Right ventricle myocardium inferior (tissue), 1 donor: ENCODE results near the gene LRRC31. TPM values are rescaled to one million over a fixed set of nuclear protein-coding genes. Genes with fewer than 3 reads are reported as not detected.

Experiments
- total RNA-seq: library from RNA; stranded (reverse); fragmentation: NEBNext Ultra II Directional; extraction: Animal tissue kit (Norgen Biotek cat#: 25700); gene quantifications from one replicate; pipeline ENCODE4 v1.2.1, GENCODE V29; 2021
- donor health status: DM: no; HTN: yes; CAD: no; lungs with severe emphysema.

The LRRC31 gene
- total RNA-seq, 1 donor from 2014 or later: not detected

Other genes starting within 250 kb of the LRRC31 start
- 20.0 TPM for gene MECOM, start 206.2 kb downstream of the LRRC31 start, total RNA-seq
- 2.6 TPM for gene TERC, start 104.9 kb downstream of the LRRC31 start, total RNA-seq
- 0.84 TPM for gene ACTRT3, start 100.4 kb downstream of the LRRC31 start, total RNA-seq
- gene MYNN, start 96.5 kb downstream of the LRRC31 start, total RNA-seq: 12.2 TPM
- gene LRRIQ4, start 57.1 kb downstream of the LRRC31 start, total RNA-seq: not detected
- 1.6 TPM for gene LRRC34, start 57.0 kb downstream of the LRRC31 start, total RNA-seq
- not detected for gene SAMD7, start 41.6 kb upstream of the LRRC31 start, total RNA-seq
- gene SEC62, start 96.9 kb upstream of the LRRC31 start, total RNA-seq: 78.0 TPM
- 1.2 TPM for gene GPR160, start 168.1 kb upstream of the LRRC31 start, total RNA-seq